Activated CD4-positive, alpha-beta T cell treated with anti-CD3 and anti-CD28 coated beads, Interleukin-2, amount 50 U/mL, for 48 hours (primary cell): ENCODE data around the gene FGFR1OP2.
"Not testable (repeated sequence)": the region's sequence is repeated elsewhere in the genome, so short reads cannot be mapped to it uniquely, and the experiment has no call there.

Source experiments
- DNase-seq, 2 experiments: peaks; one replicate each; pipeline ENCODE4 v3.0.0-alpha.2; 2020

FGFR1OP2 gene

DNA sequence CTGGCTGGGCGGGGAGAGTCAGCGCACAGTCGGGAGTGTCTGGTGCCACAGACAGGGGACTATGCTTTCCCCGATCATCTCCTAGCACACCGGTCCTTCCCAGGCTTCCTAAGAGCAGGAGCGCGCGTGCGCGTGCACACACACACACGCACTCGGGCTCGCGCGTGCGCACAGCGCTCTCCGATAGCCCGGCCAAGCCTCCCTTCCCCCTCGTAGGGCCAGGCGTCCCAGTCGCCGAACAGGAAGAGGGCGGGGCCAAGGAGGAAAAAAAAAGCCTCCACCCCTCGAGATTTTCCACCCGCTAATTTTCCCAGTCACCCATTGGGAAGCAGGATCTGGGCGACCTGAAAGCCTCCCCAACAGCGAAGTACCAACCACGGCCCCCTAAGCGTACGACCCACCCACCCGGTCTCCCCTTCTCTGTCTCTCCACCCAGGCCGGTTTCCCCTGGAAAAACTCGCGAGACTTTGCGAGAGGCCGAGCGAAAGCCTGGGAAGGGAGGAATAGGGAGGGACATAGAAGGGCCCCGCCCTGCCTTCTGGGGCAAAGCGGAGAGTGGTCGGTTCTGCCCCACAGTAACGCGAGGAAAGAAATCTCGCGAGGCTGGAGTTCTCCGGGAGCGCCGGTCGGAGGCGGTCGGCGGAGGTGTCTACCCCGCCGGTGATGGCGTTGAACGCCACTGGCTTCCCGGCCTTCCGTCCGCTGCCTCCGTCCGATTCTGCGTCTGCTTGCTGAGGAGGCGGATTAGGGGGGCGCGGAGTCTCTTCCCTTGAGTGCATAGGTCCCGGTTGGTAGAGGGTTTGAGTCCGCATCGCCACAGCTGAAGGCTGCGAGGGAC lies at the start of gene FGFR1OP2, which contains the start of gene INTS13:
TSS of gene FGFR1OP2 (plus strand) at position 608 of the 838 bp plus-strand sequence. CDS start 15,689 bp downstream, outside the sequence.
TSS of gene INTS13 (minus strand) at position 119 of the 838 bp plus-strand sequence. CDS start 1,178 bp downstream, outside the sequence.
- peak; percentile 98 to 99 for DNase-seq

DNA sequence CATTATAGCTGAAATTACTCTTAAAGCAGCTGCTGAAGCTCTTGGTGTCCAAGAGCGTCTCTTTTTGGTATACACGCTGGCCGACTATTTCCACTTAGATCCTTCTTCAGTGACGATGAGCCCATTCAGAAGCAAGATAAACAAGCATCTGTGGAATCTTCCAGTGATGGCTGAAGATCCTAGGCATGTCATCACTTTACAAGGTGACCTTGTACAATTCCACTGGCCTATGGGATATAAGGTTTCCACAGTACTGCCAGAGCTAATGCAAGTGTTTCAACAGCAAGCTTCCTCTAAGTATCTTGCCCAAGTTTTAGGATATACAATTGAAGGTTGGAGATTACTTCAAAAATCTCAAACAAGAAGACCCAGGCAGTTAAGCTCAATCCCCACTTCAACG lies 47.5 kb upstream of the FGFR1OP2 start:
- DNase-seq: no peak

DNA sequence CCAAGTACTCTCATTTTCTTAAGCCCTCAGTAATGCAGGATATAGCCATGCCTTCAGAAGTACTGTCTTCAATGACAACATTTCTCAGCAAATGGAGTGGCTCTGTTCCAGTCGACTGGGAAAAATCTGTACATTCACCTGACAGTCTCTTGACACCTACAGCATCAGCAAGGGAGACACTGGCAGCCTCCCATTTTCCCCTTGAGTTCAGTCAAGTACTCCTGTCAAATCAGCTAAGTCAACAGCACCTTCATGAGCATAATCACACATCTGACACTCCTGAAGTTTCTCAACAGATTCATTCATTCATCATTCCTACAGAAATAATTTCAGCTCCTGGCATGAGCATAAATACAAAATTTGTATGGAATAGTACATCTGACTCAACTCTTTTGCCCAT lies 46.6 kb upstream of the FGFR1OP2 start:
- no peak for DNase-seq

DNA sequence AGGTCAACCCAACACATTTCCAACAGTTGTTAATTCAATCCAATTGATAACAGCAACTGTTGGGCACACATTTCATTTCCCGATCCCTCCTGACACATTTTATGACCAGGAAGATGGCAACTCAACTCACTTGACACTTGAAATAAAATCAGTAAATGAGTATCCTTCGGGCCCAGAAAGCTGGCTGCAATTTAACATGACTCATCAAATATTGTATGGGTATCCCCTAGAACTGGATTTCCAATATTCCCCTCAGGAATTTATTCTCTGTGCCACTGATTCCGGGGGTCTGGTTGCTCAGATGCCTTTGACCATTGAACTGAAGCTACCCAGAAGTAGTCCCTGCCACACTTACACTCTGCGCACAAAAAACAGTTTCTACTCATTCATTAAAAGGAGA lies 42.6 kb upstream of the FGFR1OP2 start:
- DNase-seq: no peak

DNA sequence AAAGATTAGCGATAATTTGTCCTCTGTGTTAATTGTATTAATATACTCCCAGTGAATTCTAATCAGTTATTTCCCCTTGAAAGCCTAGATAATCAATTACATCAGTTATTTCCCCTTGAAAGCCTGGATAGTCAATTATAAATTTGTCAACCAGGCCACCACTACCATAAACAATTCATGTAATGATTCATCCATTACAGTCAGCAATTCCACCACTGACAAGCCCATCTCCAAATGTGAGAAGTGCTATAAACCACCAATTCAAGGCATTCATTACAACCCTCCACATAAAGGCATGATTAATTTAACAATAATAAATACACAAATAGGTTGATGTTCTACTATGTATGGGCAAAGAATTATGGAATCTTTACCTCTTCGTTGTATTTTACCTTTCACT lies 41.4 kb upstream of the FGFR1OP2 start:
- no peak for DNase-seq

DNA sequence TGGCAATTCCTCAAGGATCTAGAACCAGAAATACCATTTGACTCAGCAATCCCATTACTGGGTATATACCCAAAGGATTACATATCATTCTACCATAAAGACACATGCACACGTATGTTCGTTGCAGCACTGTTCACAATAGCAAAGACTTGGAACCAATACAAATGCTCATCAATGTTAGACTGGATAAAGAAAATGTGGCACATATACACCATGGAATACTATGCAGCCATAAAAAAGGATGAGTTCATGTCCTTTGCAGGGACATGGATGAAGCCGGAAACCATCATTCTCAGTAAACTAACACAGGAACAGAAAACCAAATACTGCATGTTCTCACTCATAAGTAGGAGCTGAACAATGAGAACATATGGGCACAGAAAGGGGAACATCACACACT lies 34.9 kb upstream of the FGFR1OP2 start:
- DNase-seq: not testable (repeated sequence)

DNA sequence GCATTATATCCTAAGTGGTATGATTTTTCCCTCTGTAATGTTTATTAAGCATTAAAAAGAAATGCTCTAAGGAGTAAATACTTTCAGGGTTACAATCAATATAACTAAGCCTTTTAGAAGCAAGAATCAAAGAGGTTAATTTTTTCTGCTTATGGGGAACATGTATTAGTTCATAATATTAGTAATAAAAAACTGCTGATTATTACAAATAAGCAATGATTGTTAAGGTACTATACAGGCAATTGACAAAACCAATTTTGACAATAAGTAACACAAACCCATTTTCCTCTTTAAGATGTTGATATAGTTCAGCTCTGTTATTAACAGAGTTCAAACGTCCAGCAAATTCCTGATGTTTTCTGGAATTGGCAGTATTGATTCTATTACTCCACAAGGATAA lies 32.2 kb upstream of the FGFR1OP2 start:
- no peak for DNase-seq

DNA sequence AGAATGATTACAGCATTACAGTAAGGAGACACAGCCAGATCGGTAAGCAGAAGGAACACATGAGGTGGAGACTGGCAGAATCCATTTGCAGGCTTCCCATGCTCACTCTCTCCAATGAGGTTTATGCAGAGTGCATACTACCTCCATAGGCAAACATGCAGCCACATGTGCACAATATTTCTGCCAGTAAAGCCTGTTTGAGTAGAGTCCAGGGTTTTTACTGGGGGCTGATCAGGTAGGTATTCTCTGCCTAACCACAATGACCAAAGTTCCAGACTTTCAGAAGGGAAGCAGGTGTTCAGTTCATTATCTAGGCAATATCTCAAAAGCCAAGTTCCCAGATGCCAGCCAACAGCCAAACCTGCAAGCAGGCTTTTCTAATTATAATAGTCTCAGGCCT lies 31.6 kb upstream of the FGFR1OP2 start:
- no peak for DNase-seq

DNA sequence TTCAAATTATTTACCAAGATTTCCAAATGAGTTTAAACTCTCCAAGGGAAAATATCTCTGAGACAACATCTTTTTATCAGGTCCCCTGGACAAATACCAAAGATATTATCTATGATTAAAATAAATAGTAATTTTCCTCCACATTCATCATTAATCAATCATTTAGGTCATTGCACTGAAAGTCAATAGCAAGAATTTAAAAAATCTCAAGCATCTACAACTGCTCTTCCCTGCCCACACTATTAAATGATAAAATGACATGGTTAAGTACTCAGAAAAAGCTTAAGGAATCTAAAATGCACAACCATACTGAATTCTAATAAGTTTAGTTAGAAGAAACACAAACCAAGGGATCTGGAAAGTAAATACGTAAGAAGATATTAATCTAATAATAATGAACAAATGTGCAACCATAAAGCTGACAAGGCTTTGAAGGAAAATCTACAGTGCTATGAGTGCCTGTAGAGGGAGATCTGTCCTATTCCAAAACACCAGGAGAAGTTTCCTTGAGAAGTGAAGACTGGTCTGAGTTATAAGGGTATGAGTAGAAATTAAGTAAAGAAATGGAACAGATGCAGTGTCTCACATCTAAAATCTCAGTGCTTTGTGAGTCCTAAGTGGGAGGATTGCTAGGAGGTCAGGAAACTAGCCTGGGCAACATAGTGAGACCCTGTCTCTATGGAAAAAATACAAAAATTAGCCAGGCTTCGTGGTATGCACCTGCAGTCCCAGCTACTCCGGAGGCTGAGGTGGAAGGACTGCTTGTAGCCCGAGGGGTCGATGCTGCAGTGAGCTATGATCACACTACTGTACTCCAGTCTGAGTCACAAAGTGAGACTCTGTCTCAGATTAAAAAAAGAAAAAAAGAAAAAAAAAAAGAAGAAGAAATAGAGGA lies 19.7 kb upstream of the FGFR1OP2 start:
- DNase-seq: no peak

DNA sequence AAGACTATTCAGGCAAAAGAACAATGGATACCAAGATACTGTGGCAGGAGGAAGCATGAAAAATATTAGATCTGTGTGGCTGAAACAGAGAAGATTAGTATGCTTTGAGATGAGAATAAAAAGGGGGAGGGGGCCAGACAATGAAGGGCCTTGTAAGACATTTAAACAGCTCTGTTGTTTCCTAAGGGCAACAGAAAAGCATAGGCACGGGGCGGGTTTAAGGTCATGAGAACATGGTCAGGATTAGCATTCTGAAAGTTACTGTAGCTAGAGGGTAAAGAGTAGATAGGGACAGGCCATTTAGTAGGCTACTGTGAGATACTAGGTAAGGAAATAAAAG lies 19.1 kb upstream of the FGFR1OP2 start:
- no peak for DNase-seq

DNA sequence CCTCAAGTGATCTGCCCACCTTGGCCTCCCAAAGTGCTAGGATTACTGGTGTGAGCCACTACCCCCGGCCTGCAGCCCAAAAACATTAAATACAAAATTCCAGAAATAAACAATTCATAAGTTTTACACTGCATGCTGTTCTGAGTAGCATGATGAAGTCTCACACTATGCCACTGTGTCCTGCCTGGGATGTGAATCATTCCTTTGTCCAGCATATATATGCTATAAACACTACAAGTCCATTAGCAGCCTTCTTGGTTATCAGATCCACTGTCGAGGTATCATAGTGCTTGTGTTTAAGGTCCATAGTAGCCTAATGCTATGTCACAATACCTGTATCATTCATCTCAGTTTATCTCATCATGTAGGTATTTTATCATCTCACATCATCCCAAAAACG lies 16.4 kb upstream of the FGFR1OP2 start:
- no peak for DNase-seq

DNA sequence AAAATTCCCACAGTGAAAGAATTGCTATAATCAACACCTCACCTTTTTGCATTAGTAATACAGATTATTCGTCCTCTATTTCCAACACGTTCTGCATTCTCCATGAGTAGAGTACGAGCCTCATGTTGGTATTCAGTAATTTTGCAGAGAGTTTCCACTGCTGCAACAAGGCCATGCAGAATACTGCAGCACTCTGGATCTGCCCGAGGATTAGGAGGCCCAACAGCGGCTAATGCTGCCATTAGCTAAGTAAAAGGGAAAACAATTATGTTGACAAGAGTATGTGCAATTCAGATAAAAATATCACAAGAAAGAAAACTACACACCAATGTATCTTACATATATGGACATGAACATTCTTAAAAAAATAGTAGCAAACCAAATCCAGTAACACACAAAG lies 9.6 kb upstream of the FGFR1OP2 start:
- no peak for DNase-seq

DNA sequence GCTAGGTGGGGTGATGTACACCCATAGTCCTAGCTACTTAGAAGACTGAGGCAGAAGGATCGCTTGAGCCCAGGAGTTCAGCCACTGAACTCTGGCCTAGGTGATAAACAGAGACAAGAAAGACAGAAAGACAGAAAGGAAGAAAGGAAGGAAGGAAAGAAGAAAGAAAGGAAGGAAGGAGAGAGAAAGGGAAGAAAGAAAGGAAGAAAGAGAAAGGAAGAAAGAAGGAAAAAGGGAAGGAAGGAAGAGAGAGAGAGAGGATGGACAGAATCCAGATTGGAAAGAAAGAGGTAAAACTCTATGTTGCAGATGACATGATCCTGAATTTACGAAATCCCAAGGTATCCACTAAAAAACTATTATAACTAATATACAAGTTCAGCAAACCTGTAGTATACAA lies 8.7 kb upstream of the FGFR1OP2 start:
- DNase-seq: no peak

DNA sequence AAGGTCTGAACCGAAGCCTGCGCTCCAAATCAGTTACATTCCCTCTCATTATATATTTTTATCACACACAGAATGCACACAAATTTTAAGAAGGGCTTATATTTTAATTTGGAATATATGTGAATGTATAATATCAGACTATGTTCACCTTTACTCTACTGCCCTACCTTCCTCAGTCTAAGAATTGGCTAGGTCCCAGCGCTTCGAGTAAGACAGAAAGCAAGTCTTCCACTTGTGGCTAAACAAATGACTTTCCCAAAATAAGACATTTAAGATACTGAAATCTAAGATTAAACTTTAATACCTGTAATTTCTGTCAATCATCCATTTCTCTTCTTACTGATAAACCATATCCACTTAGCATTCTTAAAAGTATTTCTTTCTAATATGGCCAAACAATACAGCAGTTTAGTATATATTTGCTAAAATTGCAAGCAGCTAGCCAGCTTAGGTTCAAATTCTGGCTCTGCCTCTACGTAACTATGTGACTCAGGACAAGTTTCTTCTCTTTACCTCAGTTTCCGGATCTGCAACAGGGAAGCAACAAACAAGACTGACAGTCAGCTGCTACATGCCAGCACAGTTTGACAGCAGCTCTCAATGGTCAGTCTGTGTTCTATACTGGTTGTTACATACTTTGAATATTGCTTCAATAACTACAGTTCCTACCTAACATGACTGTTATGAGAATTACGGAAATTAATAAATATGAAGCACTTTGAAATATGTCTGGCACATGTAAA lies 2.5 kb upstream of the FGFR1OP2 start:
- peak; percentile 8 to 24 for DNase-seq

DNA sequence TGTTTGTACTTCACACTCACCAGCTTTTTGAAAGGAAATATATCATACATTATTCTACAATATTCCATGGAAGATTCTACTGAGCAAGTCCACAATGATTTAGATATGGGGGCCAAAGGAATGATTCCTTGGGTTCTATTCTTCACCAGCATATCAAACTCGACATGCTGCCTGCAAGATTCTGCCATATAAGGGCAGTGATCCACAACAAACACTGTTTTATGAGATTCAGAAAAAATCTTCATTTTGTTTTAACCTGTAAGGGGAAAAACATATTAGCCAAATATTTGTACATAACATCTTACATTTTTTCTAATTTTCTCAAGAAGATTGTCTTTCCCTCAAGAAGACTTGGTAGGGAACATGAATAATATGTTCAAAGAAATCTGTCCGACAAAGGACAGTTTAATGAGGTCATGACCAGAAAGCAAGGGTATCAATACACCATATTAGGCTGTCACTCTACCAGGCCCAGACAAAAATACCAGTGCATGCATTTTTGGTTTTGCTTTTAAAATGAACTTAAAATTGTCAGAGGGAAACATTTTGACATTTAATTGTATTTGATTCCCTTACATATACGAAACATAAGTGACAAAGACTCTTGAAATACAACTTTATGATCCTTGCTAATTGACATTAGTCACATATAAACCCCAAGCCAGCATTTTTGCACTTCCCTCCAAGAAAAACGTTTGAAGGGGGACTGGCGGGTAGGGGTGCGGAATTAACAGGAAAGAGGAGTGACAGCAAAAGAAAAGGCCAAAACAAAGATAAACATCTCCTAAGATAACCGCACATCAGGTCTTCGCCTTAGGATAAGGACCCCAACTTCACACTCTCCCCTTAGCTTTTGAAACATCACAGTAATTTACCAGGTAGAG lies 1.5 kb upstream of the FGFR1OP2 start:
- peak in 1 of 2 experiments; percentile 19 for DNase-seq

DNA sequence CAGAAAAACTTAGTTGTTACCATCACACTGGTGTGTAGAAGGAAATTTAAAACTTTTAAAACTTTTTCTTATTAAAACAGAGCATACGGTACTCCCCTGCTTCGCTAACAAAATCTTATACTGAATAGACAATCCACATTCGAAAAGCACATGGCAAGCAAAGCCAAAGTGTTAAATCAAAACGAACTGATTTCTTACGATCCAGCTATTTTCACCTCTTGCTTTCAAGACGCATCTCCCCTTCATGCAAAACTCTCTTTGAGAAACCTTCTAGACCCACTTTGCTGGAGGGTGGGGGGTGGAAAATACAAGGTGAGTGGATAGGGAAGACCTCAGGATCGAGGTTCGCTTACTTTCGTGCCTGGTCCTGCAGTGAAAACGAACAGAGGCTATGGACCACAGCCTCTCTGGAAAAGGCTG lies 817 bp upstream of the FGFR1OP2 start:
- DNase-seq: no peak

DNA sequence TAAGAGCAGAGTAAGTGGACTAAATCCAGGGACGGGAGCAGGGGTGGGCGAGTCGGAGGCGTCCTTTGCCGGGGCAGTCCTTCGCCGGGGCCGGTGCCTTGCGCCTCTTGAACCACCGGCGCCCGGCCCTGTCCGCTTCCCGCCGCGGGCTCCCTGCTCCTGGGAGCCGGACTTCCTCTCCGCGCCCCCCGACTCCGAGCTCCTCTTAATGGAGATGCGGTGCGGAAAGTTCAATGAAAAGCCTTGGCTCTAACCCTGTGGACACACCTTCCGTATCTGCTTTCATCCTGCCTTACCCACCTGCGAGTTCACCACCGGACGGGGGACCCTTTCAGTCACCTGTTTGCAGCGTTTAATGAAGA lies 412 bp downstream of the FGFR1OP2 start:
- DNase-seq: no peak

DNA sequence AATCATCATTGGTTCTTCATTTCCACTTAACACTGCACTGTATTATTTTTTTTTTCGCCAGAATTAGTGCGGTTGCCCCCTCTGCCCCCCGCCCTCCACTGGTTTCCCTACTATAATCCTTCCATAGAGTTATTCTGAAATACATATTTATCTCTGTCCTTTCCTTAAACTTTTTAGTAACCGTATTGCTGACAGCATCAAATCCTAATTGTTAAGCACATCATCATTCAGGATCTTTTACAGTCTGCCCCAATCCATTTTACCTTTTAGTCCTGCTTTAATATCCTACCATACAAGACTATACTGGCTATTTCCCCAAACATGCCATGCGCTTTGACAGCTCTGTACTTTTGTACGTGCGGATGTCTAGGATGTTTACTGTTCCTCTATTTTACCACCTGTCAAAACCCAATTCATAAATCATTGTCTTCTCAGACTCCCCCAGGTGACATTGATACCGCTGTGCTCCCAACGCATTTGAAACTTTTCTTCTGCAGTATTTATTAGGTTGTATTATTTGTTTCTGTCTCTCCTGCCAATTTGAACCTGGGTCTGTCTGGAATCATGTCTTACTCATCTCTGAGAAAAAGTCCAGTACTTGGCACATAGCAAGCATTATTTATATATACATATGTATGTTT lies 1.0 kb downstream of the FGFR1OP2 start:
- DNase-seq: no peak

DNA sequence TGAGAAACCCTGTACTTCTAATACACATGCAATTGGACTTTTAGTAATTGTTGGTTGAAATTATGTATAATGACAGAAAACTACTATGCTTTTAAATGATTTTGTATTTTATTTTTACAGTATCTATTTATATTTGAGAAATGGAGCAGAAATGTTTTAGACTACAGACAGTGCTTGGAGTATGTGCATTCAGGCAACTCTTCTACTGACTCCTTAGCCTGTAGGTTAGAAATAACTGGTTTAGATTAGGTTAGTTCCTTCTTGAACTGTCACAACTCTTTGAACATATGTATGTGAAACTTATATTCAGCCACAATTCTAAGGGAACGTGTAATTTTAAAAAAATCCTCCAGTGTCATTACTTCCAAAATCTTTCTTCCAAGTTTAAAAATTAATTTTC lies 1.7 kb downstream of the FGFR1OP2 start:
- no peak for DNase-seq

DNA sequence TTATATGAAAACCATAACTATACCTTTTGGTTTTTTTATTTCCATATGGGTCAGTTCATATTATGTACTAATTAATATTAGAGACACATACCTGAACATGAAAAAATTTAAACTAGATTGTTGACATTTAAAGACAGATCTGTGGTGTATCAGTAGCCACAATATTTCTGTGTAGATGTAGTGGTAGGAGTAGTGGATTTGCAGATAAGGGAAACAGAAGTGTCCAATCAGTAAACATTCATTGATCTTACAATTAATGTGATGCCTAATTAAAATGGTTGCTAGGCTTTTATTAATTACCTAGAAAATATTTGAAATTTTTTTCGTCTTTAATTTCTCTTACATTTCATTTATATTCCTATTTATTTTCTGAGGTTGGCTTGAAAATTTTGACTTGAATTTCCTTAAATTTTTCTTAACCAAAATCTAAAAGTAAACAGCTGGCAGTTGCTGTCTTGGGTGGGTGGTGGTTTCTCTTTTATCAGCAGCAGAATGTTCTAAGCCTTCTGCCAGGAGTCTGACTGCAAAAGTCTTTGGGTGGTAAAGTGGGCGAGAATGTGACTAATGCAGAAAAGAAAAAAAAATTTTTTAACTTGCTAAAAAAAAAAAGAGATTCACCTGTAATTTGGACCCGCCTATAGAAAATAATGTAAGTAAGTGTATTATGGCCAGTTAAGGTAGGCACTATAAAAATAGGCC lies 2.4 kb downstream of the FGFR1OP2 start:
- DNase-seq: no peak

DNA sequence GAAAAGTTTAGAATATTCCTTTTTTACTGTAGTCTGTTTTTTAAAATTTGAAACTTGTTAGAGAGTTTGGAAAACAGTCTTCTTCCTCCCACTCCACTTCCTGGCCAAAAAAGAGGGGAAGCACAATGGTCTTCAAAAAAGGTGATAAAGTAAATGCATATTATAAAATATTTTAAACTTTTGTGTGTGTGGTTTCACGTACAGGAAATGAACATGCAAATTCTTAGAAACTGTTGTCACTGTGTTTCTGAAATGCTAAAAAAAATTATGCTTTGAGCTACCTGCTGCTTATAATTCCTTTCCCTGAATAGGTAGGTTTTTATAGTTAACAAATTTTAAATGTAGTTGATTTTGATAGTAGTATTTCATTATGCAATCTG lies 2.9 kb downstream of the FGFR1OP2 start:
- DNase-seq: no peak
